GM10248 (cell line): Measurements from ENCODE around the gene IDH3A.

Experiments
- CTCF ChIA-PET: fragments of 300-600 bp; sonication (Branson Sonifier 250); formaldehyde crosslinking; extraction: SDS; loops from one replicate; lab custom pipeline; 2021; ENCODE audit warnings: antibody characterized with exemption; lab: Yijun Ruan, JAX
- POLR2A ChIA-PET: fragments of 350-650 bp; sonication (Branson Sonifier 250); formaldehyde crosslinking; extraction: SDS; loops from one replicate; lab custom pipeline; 2020; ENCODE audit warnings: antibody characterized with exemption; lab: Yijun Ruan, JAX
- DNase-seq: peaks from one replicate; pipeline ENCODE4 v3.0.0; 2012; ENCODE audit errors: extremely low spot score
- CTCF ChIP-seq: IDR thresholded peaks from 2 replicates; pipeline ENCODE4 v1.5.1; 2012; ENCODE audit warnings: mild to moderate bottlenecking, low read depth; ENCODE audit errors: extremely low read depth, missing control alignments, control extremely low read depth

The IDH3A gene

GRCh38 chr15:78201281-78202190 is 52.4 kb downstream of the IDH3A start:
- TF ChIP-seq CTCF: no peak
- ChIA-PET POLR2A (no interaction called here), CTCF (interaction anchor here (0.8 to 10.6 kb wide), 7 partner anchors 39 to 301 kb away, joined by 3 to 193 read pairs (median 4); partner anchors contain the start of genes CIB2 and IDH3A)
- DNase-seq: no peak

GRCh38 chr15:78203346-78204225 is 54.4 kb downstream of the IDH3A start:
- CTCF ChIA-PET: interaction anchor here (1.0 to 3.8 kb wide), 8 partner anchors 9 to 244 kb away, joined by 4 to 26 read pairs (median 6); no protein-coding TSS in a partner anchor
- DNase-seq: no peak
- POLR2A ChIA-PET: no interaction called here
- no peak for TF ChIP-seq CTCF

- ChIA-PET CTCF (interaction anchor here (1.1 to 3.8 kb wide), 10 partner anchors 10 to 96 kb away, joined by 3 to 26 read pairs (median 5); partner anchors contain the start of gene CIB2), POLR2A (no interaction called here)
Measured at GRCh38 chr15:78204351-78205309, 55.5 kb downstream of the IDH3A start.

GRCh38 chr15:78205337-78205736 is 56.2 kb downstream of the IDH3A start:
- ChIA-PET CTCF (interaction anchor here (0.6 to 3.8 kb wide), 11 partner anchors 11 to 375 kb away, joined by 3 to 26 read pairs (median 4); partner anchors contain the start of gene CIB2), POLR2A (no interaction called here)
- TF ChIP-seq CTCF: no peak
- no peak for DNase-seq

More at GRCh38 chr15:78204351-78205309, 55.5 kb downstream of the IDH3A start:
- DNase-seq: no peak
- TF ChIP-seq CTCF: no peak

- ChIA-PET POLR2A (no interaction called here), CTCF (interaction anchor here (0.6 to 3.8 kb wide), 10 partner anchors 11 to 374 kb away, joined by 3 to 26 read pairs (median 4); partner anchors contain the start of gene CIB2)
- no peak for TF ChIP-seq CTCF
- no peak for DNase-seq
Measured at GRCh38 chr15:78205856-78206255, 56.7 kb downstream of the IDH3A start.
